Measurements from ENCODE around the gene TMEM250.

- TF ChIP-seq CTCF (IDR thresholded peaks at IDR 0.05), result no peak
- no peak for TF ChIP-seq MXI1 (IDR thresholded peaks at IDR 0.05; ENCODE audit: low read depth, low read length)
- no peak for TF ChIP-seq EZH2phosphoT487 (IDR thresholded peaks at IDR 0.05; ENCODE audit: borderline replicate concordance, low read depth)
- no peak for TF ChIP-seq RFX5 (IDR thresholded peaks at IDR 0.05; ENCODE audit: low read length)
- no peak for TF ChIP-seq TEAD4 (IDR thresholded peaks at IDR 0.05; ENCODE audit: borderline replicate concordance, insufficient read depth)
- TF ChIP-seq ELF1 (IDR thresholded peaks at IDR 0.05), result no peak
- TF ChIP-seq FOXM1 (IDR thresholded peaks at IDR 0.05; ENCODE audit: low read depth), result no peak
- no peak for TF ChIP-seq RXRA (IDR thresholded peaks at IDR 0.05; ENCODE audit: borderline replicate concordance, low read depth)
- TF ChIP-seq EP300 (IDR thresholded peaks at IDR 0.05; ENCODE audit: borderline replicate concordance in 1 of 2, low read depth in 1 of 2, low read length in 1 of 2), result no peak
- no peak for TF ChIP-seq ZBTB33 (IDR thresholded peaks at IDR 0.05; ENCODE audit: borderline replicate concordance, low read depth)
- no peak for TF ChIP-seq TAF1 (IDR thresholded peaks at IDR 0.05; ENCODE audit: borderline replicate concordance, low read depth, low read length)
- no peak for TF ChIP-seq REST (IDR thresholded peaks at IDR 0.05; ENCODE audit: low read depth, low read length)
- TF ChIP-seq GABPA (IDR thresholded peaks at IDR 0.05; ENCODE audit: low read depth), result no peak
Observed at GRCh38 chr9:136121801-136122200, 3.1 kb upstream of the TMEM250 start.

Data from SK-N-SH (cell line).